Memory B cell (primary cell): Measurements from ENCODE around the gene PPM1K.
"Not testable (repeated sequence)": the region's sequence is repeated elsewhere in the genome, so short reads cannot be mapped to it uniquely, and the experiment has no call there.

Experiments used
- ATAC-seq: fragments of 150-1000 bp; cut with Tn5 transposase; 2 replicates; pipeline ENCODE4 v1.10.0; 2021; ENCODE audit warnings: low read depth, mild to moderate bottlenecking, moderate library complexity
- DNase-seq, 2 donors: peaks; one replicate each; pipeline ENCODE4 v3.0.0; 2022; ENCODE audit warnings: low spot score in 2 of 2
- H3K27ac Mint-ChIP-seq: one replicate; pipeline ENCODE4 v1.8.0; 2022; ENCODE audit warnings: mild to moderate bottlenecking, moderate library complexity, mixed read lengths
- H3K27me3 Mint-ChIP-seq: one replicate; pipeline ENCODE4 v1.8.0; 2022; ENCODE audit warnings: mixed read lengths
- H3K36me3 Mint-ChIP-seq: one replicate; pipeline ENCODE4 v1.8.0; 2022; ENCODE audit warnings: mild to moderate bottlenecking, mixed read lengths
- H3K4me1 Mint-ChIP-seq: one replicate; pipeline ENCODE4 v1.8.0; 2022; ENCODE audit warnings: mixed read lengths
- H3K4me3 Mint-ChIP-seq: one replicate; pipeline ENCODE4 v1.8.0; 2022; ENCODE audit warnings: mild to moderate bottlenecking, moderate library complexity, mixed read lengths
- H3K9me3 Mint-ChIP-seq: one replicate; pipeline ENCODE4 v1.8.0; 2022; ENCODE audit warnings: mixed read lengths

The PPM1K gene

DNA sequence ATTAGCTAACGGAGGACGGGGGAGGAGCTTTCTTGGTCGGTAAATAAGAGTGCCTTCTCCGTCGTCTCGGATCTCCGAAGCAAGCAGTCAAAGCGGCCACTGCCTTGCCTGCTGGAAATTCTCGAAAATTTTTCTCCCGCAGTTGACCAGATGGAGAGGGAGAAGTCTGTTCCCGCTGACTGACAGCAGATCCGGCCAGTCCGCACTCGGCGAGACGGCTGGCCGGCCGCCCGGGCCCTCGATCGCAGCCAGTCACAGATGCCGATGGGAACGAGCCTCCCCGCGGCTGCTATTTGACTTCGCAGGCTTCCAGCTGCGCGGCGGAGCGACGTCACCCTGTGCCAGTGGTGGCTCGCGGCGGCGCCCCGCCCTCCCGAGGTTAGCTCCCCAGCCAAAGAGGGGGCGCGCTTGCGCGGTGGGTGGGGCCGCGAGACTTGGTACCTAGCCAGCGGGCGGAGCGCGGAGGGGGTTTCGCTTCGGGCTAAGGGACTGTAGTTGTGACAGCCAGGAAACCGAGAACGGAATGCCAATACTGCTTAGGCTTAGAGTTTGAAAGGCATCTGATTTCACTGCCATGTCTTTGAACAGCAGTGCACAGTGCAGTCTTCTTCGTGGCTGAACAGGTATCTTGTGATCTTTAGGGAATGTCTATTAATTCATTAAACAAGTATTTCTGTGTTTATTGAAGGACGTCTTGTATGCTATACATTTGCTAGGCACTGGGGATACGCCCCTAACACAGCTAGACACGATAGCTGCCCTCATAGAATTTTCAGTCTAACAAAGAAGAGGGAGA is at the start of gene PPM1K:
TSS of gene PPM1K (minus strand) at position 123 of the 796 bp plus-strand sequence. CDS start 5,978 bp downstream, outside the sequence.
- no peaks in the 10 kb centered on the region for H3K27me3 Mint-ChIP-seq
- H3K36me3 Mint-ChIP-seq = no peaks in the 10 kb centered on the region
- DNase-seq (peak; percentile 98 to 100), ATAC-seq (peak; percentile 80)
- H3K27ac Mint-ChIP-seq = peak within 1 kb of the TSS; percentile 92
- peak within 1 kb of the TSS; percentile 91 for H3K4me3 Mint-ChIP-seq
- H3K4me1 Mint-ChIP-seq = peaks cover 32% of the 10 kb centered on the region
- H3K9me3 Mint-ChIP-seq = no peaks in the 10 kb centered on the region

GRCh38 chr4:88333741-88334405 is 49.5 kb upstream of the PPM1K start:
- ATAC-seq = no peak
- Mint-ChIP-seq H3K27ac (no peak overlapping the region), H3K36me3 (peaks cover 1% of the 10 kb centered on the region), H3K4me1 (peaks cover 20% of the 10 kb centered on the region), H3K9me3 (no peaks in the 10 kb centered on the region), H3K27me3 (no peaks in the 10 kb centered on the region), H3K4me3 (no peak overlapping the region)
- DNase-seq = no peak

- Mint-ChIP-seq H3K27me3 (no peaks in the 10 kb centered on the region), H3K27ac (no peak overlapping the region)
- DNase-seq = no peak
Measured at GRCh38 chr4:88327665-88328064, 43.3 kb upstream of the PPM1K start.

GRCh38 chr4:88320780-88321373 is 36.5 kb upstream of the PPM1K start:
- H3K4me1 Mint-ChIP-seq = peaks cover 26% of the 10 kb centered on the region
- H3K9me3 Mint-ChIP-seq = no peaks in the 10 kb centered on the region
- peak overlapping the region; percentile 78 for H3K4me3 Mint-ChIP-seq
- H3K27ac Mint-ChIP-seq = peak overlapping the region; percentile 85
- ATAC-seq (peak; percentile 99), DNase-seq (peak; percentile 32 to 56)
- no peaks in the 10 kb centered on the region for H3K36me3 Mint-ChIP-seq
- no peaks in the 10 kb centered on the region for H3K27me3 Mint-ChIP-seq

More at GRCh38 chr4:88327665-88328064, 43.3 kb upstream of the PPM1K start:
- ATAC-seq = no peak
- H3K9me3 Mint-ChIP-seq = no peaks in the 10 kb centered on the region
- H3K36me3 Mint-ChIP-seq = no peaks in the 10 kb centered on the region
- H3K4me1 Mint-ChIP-seq = peaks cover 11% of the 10 kb centered on the region
- H3K4me3 Mint-ChIP-seq = no peak overlapping the region

GRCh38 chr4:88320224-88320779 is 35.9 kb upstream of the PPM1K start:
- Mint-ChIP-seq H3K27ac (peak overlapping the region; percentile 85), H3K4me3 (peak overlapping the region; percentile 78), H3K36me3 (no peaks in the 10 kb centered on the region), H3K4me1 (peaks cover 26% of the 10 kb centered on the region), H3K27me3 (no peaks in the 10 kb centered on the region), H3K9me3 (no peaks in the 10 kb centered on the region)
- DNase-seq (peak in 1 of 2 donors; percentile 3), ATAC-seq (peak; percentile 45)

GRCh38 chr4:88318751-88319350 is 34.5 kb upstream of the PPM1K start:
- no peaks in the 10 kb centered on the region for H3K36me3 Mint-ChIP-seq
- no peak overlapping the region for H3K4me3 Mint-ChIP-seq
- H3K27ac Mint-ChIP-seq = peak overlapping the region; percentile 85
- H3K27me3 Mint-ChIP-seq = no peaks in the 10 kb centered on the region
- ATAC-seq (no peak), DNase-seq (no peak)
- no peaks in the 10 kb centered on the region for H3K9me3 Mint-ChIP-seq
- peaks cover 26% of the 10 kb centered on the region for H3K4me1 Mint-ChIP-seq

- DNase-seq = no peak
- Mint-ChIP-seq H3K36me3 (peaks cover 8% of the 10 kb centered on the region), H3K27ac (no peak overlapping the region), H3K4me1 (peaks cover 22% of the 10 kb centered on the region), H3K27me3 (no peaks in the 10 kb centered on the region), H3K4me3 (no peak overlapping the region), H3K9me3 (peaks cover 8% of the 10 kb centered on the region)
- no peak for ATAC-seq
Measured at GRCh38 chr4:88315460-88316017, 31.2 kb upstream of the PPM1K start.

DNA sequence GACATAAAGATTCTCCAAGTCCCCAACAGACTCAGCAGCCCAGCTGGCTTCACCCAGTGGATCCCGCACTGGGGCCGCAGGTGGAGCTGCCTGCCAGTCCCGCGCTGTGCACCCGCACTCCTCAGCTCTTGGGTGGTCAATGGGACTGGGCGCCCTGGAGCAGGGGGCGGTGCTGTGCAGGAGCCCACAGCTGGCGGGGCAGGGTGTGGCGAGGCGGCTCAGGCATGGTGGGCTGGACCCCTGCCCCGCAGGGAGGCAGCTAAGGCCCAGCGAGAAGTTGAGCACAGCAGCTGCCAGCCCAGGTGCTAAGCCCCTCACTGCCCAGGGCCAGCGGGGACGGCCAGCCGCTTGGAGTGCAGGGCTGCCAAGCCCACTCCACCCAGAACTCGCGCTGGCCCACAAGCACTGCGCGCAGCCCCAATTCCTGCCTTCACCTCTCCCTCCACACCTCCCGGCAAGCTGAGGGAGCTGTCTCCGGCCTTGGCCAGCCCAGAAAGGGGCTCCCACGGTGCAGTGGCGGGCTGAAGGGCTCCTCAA is 28.8 kb upstream of the PPM1K start:
- H3K27ac Mint-ChIP-seq, DNase-seq, H3K9me3 Mint-ChIP-seq, H3K27me3 Mint-ChIP-seq, ATAC-seq, H3K4me3 Mint-ChIP-seq, H3K36me3 Mint-ChIP-seq, H3K4me1 Mint-ChIP-seq: not testable (repeated sequence)

GRCh38 chr4:88308587-88308986 is 24.2 kb upstream of the PPM1K start:
- Mint-ChIP-seq H3K4me1 (peaks cover 3% of the 10 kb centered on the region), H3K27me3 (no peaks in the 10 kb centered on the region), H3K27ac (no peak overlapping the region), H3K9me3 (peaks cover 8% of the 10 kb centered on the region), H3K36me3 (peaks cover 8% of the 10 kb centered on the region), H3K4me3 (no peak overlapping the region)
- no peak for DNase-seq
- no peak for ATAC-seq

DNA sequence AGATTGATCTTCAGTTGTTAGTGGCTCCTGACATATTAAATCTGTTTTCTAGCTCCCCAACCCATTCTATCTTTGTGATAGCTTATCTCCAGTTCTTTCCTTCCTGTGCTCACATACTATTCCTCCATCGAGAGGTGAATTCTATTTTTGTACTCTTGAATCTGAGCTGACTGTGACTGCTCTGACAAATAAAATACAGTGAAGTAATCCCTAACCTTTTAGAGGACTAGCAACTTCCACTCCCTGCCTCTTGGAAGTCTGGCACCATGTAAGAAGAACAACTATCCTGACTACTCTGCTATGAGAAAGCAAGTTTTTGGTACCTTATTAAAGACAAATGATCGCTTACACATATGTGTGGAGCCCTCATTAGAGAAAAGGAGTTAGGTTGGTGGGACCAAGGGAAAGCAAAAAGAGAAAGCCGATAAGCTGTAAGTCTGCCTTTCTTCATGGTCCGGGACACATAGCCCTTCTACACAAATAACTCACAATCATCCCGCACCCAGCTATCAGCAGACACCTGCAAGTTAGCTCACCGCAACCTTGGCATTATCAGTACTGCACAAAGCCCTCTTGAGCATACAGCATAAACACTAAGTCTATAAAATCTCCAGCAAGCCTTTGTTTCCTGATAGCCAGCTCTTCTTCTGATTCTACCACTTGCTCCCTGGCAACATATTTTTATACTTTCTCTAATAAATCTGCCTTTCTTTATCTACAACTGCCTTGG is 13.5 kb upstream of the PPM1K start:
- Mint-ChIP-seq H3K9me3 (no peaks in the 10 kb centered on the region), H3K27ac (no peak overlapping the region), H3K4me1 (no peaks in the 10 kb centered on the region), H3K36me3 (no peaks in the 10 kb centered on the region), H3K4me3 (no peak overlapping the region), H3K27me3 (no peaks in the 10 kb centered on the region)
- ATAC-seq (no peak), DNase-seq (no peak)

DNA sequence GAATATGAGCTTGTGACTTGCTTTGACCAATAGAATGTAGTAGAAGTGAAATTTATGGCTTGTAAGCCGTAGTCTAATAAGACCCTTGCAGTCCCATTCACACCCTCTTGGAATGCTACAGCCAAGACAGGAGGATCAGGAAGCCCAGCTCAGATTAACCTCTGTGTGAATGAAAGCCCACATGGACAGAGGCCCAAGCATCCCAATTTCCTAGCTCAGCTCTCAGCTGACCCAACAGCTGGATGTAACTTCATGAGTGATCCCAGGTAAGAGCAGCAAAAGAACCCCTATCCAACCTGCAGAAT is 12.8 kb upstream of the PPM1K start:
- Mint-ChIP-seq H3K4me1 (no peaks in the 10 kb centered on the region), H3K4me3 (no peak overlapping the region), H3K9me3 (no peaks in the 10 kb centered on the region), H3K36me3 (no peaks in the 10 kb centered on the region), H3K27me3 (no peaks in the 10 kb centered on the region), H3K27ac (no peak overlapping the region)
- ATAC-seq = no peak
- no peak for DNase-seq

GRCh38 chr4:88296413-88297211 is 12.3 kb upstream of the PPM1K start:
- ATAC-seq (no peak), DNase-seq (no peak)
- H3K4me1 Mint-ChIP-seq = no peaks in the 10 kb centered on the region
- no peaks in the 10 kb centered on the region for H3K27me3 Mint-ChIP-seq
- H3K27ac Mint-ChIP-seq = no peak overlapping the region
- no peaks in the 10 kb centered on the region for H3K9me3 Mint-ChIP-seq
- no peak overlapping the region for H3K4me3 Mint-ChIP-seq
- H3K36me3 Mint-ChIP-seq = no peaks in the 10 kb centered on the region
